Measurements from ENCODE around the gene TENM4.
A peak's percentile ranks its signal among the peaks of the same experiment; 100 is the strongest.

The TENM4 gene

GRCh38 chr11:79059141-79059540, 381.7 kb downstream of the TENM4 start:
- ATAC-seq = no peak
- TF ChIP-seq TCF4 (CRISPR knock-in tag; IDR thresholded peaks at IDR 0.05; ENCODE audit: borderline replicate concordance) = no peak
- TF ChIP-seq PPARA (CRISPR knock-in tag; IDR thresholded peaks at IDR 0.05; ENCODE audit: borderline replicate concordance) = no peak
- TF ChIP-seq ARNTL (CRISPR knock-in tag; IDR thresholded peaks at IDR 0.05; ENCODE audit: borderline replicate concordance, low read depth) = no peak
- TF ChIP-seq POU6F1 (CRISPR knock-in tag; IDR thresholded peaks at IDR 0.05; ENCODE audit: borderline replicate concordance, low read depth) = no peak
- no peak for TF ChIP-seq TOX (CRISPR knock-in tag; IDR thresholded peaks at IDR 0.05; ENCODE audit: borderline replicate concordance)
- no peak for TF ChIP-seq ZC3H10 (CRISPR knock-in tag; IDR thresholded peaks at IDR 0.05)
- TF ChIP-seq, protein P1, sequence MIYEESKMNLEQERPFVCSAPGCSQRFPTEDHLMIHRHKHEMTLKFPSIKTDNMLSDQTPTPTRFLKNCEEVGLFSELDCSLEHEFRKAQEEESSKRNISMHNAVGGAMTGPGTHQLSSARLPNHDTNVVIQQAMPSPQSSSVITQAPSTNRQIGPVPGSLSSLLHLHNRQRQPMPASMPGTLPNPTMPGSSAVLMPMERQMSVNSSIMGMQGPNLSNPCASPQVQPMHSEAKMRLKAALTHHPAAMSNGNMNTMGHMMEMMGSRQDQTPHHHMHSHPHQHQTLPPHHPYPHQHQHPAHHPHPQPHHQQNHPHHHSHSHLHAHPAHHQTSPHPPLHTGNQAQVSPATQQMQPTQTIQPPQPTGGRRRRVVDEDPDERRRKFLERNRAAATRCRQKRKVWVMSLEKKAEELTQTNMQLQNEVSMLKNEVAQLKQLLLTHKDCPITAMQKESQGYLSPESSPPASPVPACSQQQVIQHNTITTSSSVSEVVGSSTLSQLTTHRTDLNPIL (CRISPR knock-in tag; IDR thresholded peaks at IDR 0.05; ENCODE audit: low read depth) = no peak
- TF ChIP-seq ZFP3 (CRISPR knock-in tag; IDR thresholded peaks at IDR 0.05) = no peak
- TF ChIP-seq ZFP30 (CRISPR knock-in tag; IDR thresholded peaks at IDR 0.05) = no peak
- TF ChIP-seq CSDC2 (CRISPR knock-in tag; IDR thresholded peaks at IDR 0.05) = no peak
- TF ChIP-seq ZNF8 (CRISPR knock-in tag; IDR thresholded peaks at IDR 0.05) = no peak
- no peak for TF ChIP-seq PATZ1 (CRISPR knock-in tag; IDR thresholded peaks at IDR 0.05; ENCODE audit: borderline replicate concordance)
- TF ChIP-seq RARB (CRISPR knock-in tag; IDR thresholded peaks at IDR 0.05) = no peak
- TF ChIP-seq ISL1 (CRISPR knock-in tag; IDR thresholded peaks at IDR 0.05) = no peak
- no peak for TF ChIP-seq GLIS3 (CRISPR knock-in tag; IDR thresholded peaks at IDR 0.05)
- no peak for TF ChIP-seq SNAI2 (CRISPR knock-in tag; IDR thresholded peaks at IDR 0.05)
- no peak for TF ChIP-seq ESRRG (CRISPR knock-in tag; IDR thresholded peaks at IDR 0.05)
- no peak for TF ChIP-seq CSRNP3 (CRISPR knock-in tag; IDR thresholded peaks at IDR 0.05)

GRCh38 chr11:79055856-79056631, 384.8 kb downstream of the TENM4 start:
- ATAC-seq = peak; percentile 65
- TF ChIP-seq CSDC2 (CRISPR knock-in tag; IDR thresholded peaks at IDR 0.05) = no peak

DNA sequence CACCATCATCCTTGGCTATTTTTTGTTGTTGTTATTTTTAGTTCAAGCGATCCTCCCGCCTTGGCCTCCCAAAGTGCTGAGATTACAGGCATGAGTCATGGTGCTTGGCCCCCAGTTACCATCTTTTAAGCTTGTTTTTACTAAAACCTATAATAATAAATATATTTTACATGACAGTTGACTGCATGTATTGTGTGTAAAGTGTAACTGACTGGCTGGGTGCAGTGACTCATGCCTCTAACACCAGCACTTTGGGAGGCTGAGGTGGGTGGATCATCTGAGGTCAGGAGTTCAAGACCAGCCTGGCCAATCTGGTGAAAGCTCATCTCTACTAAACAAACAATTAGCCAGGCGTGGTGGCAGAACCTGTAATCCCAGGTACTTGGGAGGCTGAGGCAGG, 386.2 kb downstream of the TENM4 start:
- no peak for ATAC-seq

DNA sequence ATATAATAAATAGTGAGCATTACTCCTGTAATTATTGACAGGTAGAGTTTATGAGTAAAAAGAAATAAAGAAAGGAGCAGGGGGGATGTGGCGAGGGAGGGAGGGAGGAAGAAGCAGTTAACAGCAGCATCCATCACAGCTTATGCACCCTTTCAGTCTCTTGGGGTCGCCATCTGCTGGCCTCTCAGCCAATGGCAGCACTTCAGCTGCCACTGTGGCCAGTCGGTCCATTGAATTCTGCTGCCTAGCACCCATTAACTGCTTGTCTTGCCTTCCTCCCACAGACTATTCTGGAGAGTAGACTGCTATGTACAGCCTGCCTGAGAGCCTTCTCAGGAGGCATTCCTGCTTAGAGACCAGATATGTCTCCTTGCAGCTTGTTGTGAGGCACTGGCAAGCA, 388.3 kb downstream of the TENM4 start:
- ATAC-seq = peak; percentile 66
- TF ChIP-seq ZNF8 (CRISPR knock-in tag; IDR thresholded peaks at IDR 0.05) = no peak
- TF ChIP-seq POU6F1 (CRISPR knock-in tag; IDR thresholded peaks at IDR 0.05; ENCODE audit: borderline replicate concordance, low read depth) = no peak
- no peak for TF ChIP-seq ZNF565 (CRISPR knock-in tag; conservative IDR thresholded peaks at IDR 0.05; ENCODE audit: low read depth)
- TF ChIP-seq CSDC2 (CRISPR knock-in tag; IDR thresholded peaks at IDR 0.05) = no peak
- TF ChIP-seq ZFP3 (CRISPR knock-in tag; IDR thresholded peaks at IDR 0.05) = no peak
- TF ChIP-seq ZC3H10 (CRISPR knock-in tag; IDR thresholded peaks at IDR 0.05) = no peak
- no peak for TF ChIP-seq GLIS3 (CRISPR knock-in tag; IDR thresholded peaks at IDR 0.05)
- TF ChIP-seq TSHZ2 (CRISPR knock-in tag; IDR thresholded peaks at IDR 0.05) = no peak
- TF ChIP-seq SNAI2 (CRISPR knock-in tag; IDR thresholded peaks at IDR 0.05) = no peak
- TF ChIP-seq PATZ1 (CRISPR knock-in tag; IDR thresholded peaks at IDR 0.05; ENCODE audit: borderline replicate concordance) = no peak
- TF ChIP-seq, protein P1 (CRISPR knock-in tag; IDR thresholded peaks at IDR 0.05; ENCODE audit: low read depth) = no peak

More for the DNA sequence above, 386.2 kb downstream of the TENM4 start:
- TF ChIP-seq TCF4 (CRISPR knock-in tag; IDR thresholded peaks at IDR 0.05; ENCODE audit: borderline replicate concordance) = no peak
